Right lobe of liver (tissue), 4 donors: ENCODE results near the gene ENTHD1.

Experiments used
- POLR2A ChIP-seq: fragments of 450-650 bp; IDR thresholded peaks from one replicate; pipeline ENCODE4 v1.6.1; 2017; ENCODE audit warnings: antibody characterized with exemption, mild to moderate bottlenecking
- TF ChIP-seq, protein P1 (sequence below), 4 donors: fragments of 200-600 bp in 3 of 4; fragments of 450-650 bp in 1 of 4; IDR thresholded peaks; one replicate each; pipeline versions ENCODE4 v1.5.1 to v1.8.0; 2016 to 2022; ENCODE audit warnings: antibody characterized with exemption in 4 of 4, mild to moderate bottlenecking in 2 of 4
- donor health status: DM: no; HTN: no; CAD: no.
- donor health status: DM: no; HTN: no; CAD: no.
- donor health status: DM: no; HTN: yes; CAD: no.

DNA sequence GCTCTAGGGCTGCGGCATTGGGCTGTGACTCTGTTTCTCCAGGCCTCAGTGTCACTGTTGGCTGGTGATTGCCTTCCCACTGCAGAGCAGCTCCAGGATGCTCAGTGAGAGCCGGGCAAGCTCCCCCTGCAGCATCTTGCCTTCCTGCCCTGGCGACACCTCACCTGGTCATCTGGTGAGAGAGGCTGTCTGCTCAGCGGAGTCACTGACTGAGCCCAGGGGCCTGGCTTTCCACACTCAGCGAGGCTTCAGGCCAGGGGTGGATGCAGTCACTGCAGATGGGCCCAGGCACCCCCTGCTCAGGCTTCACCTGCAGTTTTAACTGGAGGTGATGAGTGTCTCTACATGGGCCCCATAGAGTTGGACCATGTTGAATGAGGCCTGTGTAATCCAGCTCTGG, 186.2 kb downstream of the ENTHD1 start:
- TF ChIP-seq POLR2A, result no peak
- TF ChIP-seq, protein P1, sequence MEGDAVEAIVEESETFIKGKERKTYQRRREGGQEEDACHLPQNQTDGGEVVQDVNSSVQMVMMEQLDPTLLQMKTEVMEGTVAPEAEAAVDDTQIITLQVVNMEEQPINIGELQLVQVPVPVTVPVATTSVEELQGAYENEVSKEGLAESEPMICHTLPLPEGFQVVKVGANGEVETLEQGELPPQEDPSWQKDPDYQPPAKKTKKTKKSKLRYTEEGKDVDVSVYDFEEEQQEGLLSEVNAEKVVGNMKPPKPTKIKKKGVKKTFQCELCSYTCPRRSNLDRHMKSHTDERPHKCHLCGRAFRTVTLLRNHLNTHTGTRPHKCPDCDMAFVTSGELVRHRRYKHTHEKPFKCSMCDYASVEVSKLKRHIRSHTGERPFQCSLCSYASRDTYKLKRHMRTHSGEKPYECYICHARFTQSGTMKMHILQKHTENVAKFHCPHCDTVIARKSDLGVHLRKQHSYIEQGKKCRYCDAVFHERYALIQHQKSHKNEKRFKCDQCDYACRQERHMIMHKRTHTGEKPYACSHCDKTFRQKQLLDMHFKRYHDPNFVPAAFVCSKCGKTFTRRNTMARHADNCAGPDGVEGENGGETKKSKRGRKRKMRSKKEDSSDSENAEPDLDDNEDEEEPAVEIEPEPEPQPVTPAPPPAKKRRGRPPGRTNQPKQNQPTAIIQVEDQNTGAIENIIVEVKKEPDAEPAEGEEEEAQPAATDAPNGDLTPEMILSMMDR (IDR thresholded peaks at IDR 0.05), result no peak
